NB4 (cell line): ENCODE data around the gene RNF145.

Experiments
- CTCF ChIP-seq: IDR thresholded peaks from one replicate; pipeline ENCODE4 v1.5.1; 2012; ENCODE audit warnings: low read depth, low read length
- MAX ChIP-seq: IDR thresholded peaks from 2 replicates; pipeline ENCODE4 v1.6.1; 2011; ENCODE audit warnings: low read depth, low read length
- POLR2A ChIP-seq: IDR thresholded peaks from 2 replicates; pipeline ENCODE4 v1.6.1; 2011; ENCODE audit warnings: mild to moderate bottlenecking; ENCODE audit not compliant: insufficient read length; ENCODE audit errors: extremely low read depth

- TF ChIP-seq POLR2A, result no peak
- TF ChIP-seq CTCF, result no peak
- TF ChIP-seq MAX, result no peak
Measured at GRCh38 chr5:159231167-159231566, 21.8 kb upstream of the RNF145 start.
